ENCODE measurements around the gene CYBC1. TPM values are rescaled to one million over a fixed set of nuclear protein-coding genes. Genes with fewer than 3 reads are reported as not detected.
"Not testable (repeated sequence)": the region's sequence is repeated elsewhere in the genome, so short reads cannot be mapped to it uniquely, and the experiment has no call there.

The CYBC1 gene
- polyA plus RNA-seq, 1 donor (not counting 4 experiments of a cell fraction or from before 2014, with no cell fraction given), result 30.2 TPM

GRCh38 chr17:82457929-82458178, 7.3 kb upstream of the CYBC1 start:
- dilution Hi-C loops (cut with MboI; ENCODE audit: extremely low pct_ligation_motif_present, low sequenced_read_pairs), result no loop called here
- H3K4me2 ChIP-seq (ENCODE audit: control insufficient read depth, extremely low read depth, insufficient read depth, low read depth, low read length), result peak overlapping the region; percentile 68
- no peaks in the 10 kb centered on the region for H3K9me3 ChIP-seq (ENCODE audit: control insufficient read depth, low read depth, low read length)
- H3K79me2 ChIP-seq (ENCODE audit: control insufficient read depth, insufficient read depth, low read length), result peaks cover 6% of the 10 kb centered on the region
- H3K4me3 ChIP-seq (ENCODE audit: control insufficient read depth in 2 of 3, extremely low read depth in 1 of 3, insufficient read depth in 2 of 3, low read depth in 1 of 3, low read length in 3 of 3), result peak overlapping the region; percentile 68 to 81 (median 70)
- DNase-seq (ENCODE audit: low read depth, low spot score) (no peak), FAIRE-seq (peak; percentile 48)
- TF ChIP-seq CTCF (optimal IDR thresholded peaks at IDR 0.05 in 1 of 3, IDR thresholded peaks at IDR 0.05 in 1 of 3, conservative IDR thresholded peaks at IDR 0.05 in 1 of 3; ENCODE audit: extremely low read depth in 1 of 3, insufficient read depth in 2 of 3, low read length in 3 of 3) (no peak), EZH2 (IDR thresholded peaks at IDR 0.05; ENCODE audit: low read length) (no peak)
- H3K9ac ChIP-seq (ENCODE audit: control insufficient read depth, extremely low read depth, insufficient read depth, low read length), result peak overlapping the region; percentile 91
- H3K9me1 ChIP-seq (ENCODE audit: control insufficient read depth, extremely low read depth, insufficient read depth, low read length), result no peaks in the 10 kb centered on the region
- peak overlapping the region; percentile 90 for H3K27ac ChIP-seq (ENCODE audit: control insufficient read depth, insufficient read depth, low read length)
- H3K4me1 ChIP-seq (ENCODE audit: control insufficient read depth, extremely low read depth, insufficient read depth, low read length), result peaks cover 15% of the 10 kb centered on the region
- no peaks in the 10 kb centered on the region for H3K27me3 ChIP-seq (ENCODE audit: control insufficient read depth, extremely low read depth, insufficient read depth, low read length)
- no peak overlapping the region for H2AFZ ChIP-seq (ENCODE audit: control insufficient read depth, low read length)
- H4K20me1 ChIP-seq (ENCODE audit: control insufficient read depth, extremely low read depth, insufficient read depth, low read length), result no peaks in the 10 kb centered on the region
- H3K36me3 ChIP-seq (ENCODE audit: control insufficient read depth in 2 of 2, extremely low read depth in 1 of 2, insufficient read depth in 2 of 2, low read length in 2 of 2), result peaks cover 3% of the 10 kb centered on the region in 2 experiments

GRCh38 chr17:82457073-82457928, 6.7 kb upstream of the CYBC1 start:
- DNase-seq (ENCODE audit: low read depth, low spot score), result no peak
- H3K4me1 ChIP-seq (ENCODE audit: control insufficient read depth, extremely low read depth, insufficient read depth, low read length), result peaks cover 15% of the 10 kb centered on the region
- H4K20me1 ChIP-seq (ENCODE audit: control insufficient read depth, extremely low read depth, insufficient read depth, low read length), result no peaks in the 10 kb centered on the region
- H3K27ac ChIP-seq (ENCODE audit: control insufficient read depth, insufficient read depth, low read length), result peak overlapping the region; percentile 90
- dilution Hi-C loops (cut with MboI; ENCODE audit: extremely low pct_ligation_motif_present, low sequenced_read_pairs), result no loop called here
- peak overlapping the region; percentile 68 for H3K4me2 ChIP-seq (ENCODE audit: control insufficient read depth, extremely low read depth, insufficient read depth, low read depth, low read length)
- H3K27me3 ChIP-seq (ENCODE audit: control insufficient read depth, extremely low read depth, insufficient read depth, low read length), result no peaks in the 10 kb centered on the region
- no peaks in the 10 kb centered on the region for H3K9me3 ChIP-seq (ENCODE audit: control insufficient read depth, low read depth, low read length)
- FAIRE-seq, result no peak
- peak overlapping the region; percentile 20 to 81 (median 70) for H3K4me3 ChIP-seq (ENCODE audit: control insufficient read depth in 2 of 3, extremely low read depth in 1 of 3, insufficient read depth in 2 of 3, low read depth in 1 of 3, low read length in 3 of 3)
- peaks cover 6% of the 10 kb centered on the region for H3K79me2 ChIP-seq (ENCODE audit: control insufficient read depth, insufficient read depth, low read length)
- TF ChIP-seq EZH2 (IDR thresholded peaks at IDR 0.05; ENCODE audit: low read length) (no peak), CTCF (optimal IDR thresholded peaks at IDR 0.05 in 1 of 3, IDR thresholded peaks at IDR 0.05 in 1 of 3, conservative IDR thresholded peaks at IDR 0.05 in 1 of 3; ENCODE audit: extremely low read depth in 1 of 3, insufficient read depth in 2 of 3, low read length in 3 of 3) (no peak)
- no peak overlapping the region for H2AFZ ChIP-seq (ENCODE audit: control insufficient read depth, low read length)
- peaks cover 1 to 3% of the 10 kb centered on the region in 2 experiments for H3K36me3 ChIP-seq (ENCODE audit: control insufficient read depth in 2 of 2, extremely low read depth in 1 of 2, insufficient read depth in 2 of 2, low read length in 2 of 2)
- H3K9ac ChIP-seq (ENCODE audit: control insufficient read depth, extremely low read depth, insufficient read depth, low read length), result peak overlapping the region; percentile 91
- no peaks in the 10 kb centered on the region for H3K9me1 ChIP-seq (ENCODE audit: control insufficient read depth, extremely low read depth, insufficient read depth, low read length)

- Histone ChIP-seq H3K4me1 (ENCODE audit: control insufficient read depth, extremely low read depth, insufficient read depth, low read length) (peaks cover 24% of the 10 kb centered on the region), H3K79me2 (ENCODE audit: control insufficient read depth, insufficient read depth, low read length) (peaks cover 12% of the 10 kb centered on the region)
- DNase-seq (ENCODE audit: low read depth, low spot score); dilution Hi-C loops (cut with MboI; ENCODE audit: extremely low pct_ligation_motif_present, low sequenced_read_pairs); FAIRE-seq; H3K4me3 ChIP-seq (ENCODE audit: control insufficient read depth in 2 of 3, extremely low read depth in 1 of 3, insufficient read depth in 2 of 3, low read depth in 1 of 3, low read length in 3 of 3); H3K27ac ChIP-seq (ENCODE audit: control insufficient read depth, insufficient read depth, low read length); H3K9ac ChIP-seq (ENCODE audit: control insufficient read depth, extremely low read depth, insufficient read depth, low read length); H3K36me3 ChIP-seq (ENCODE audit: control insufficient read depth in 2 of 2, extremely low read depth in 1 of 2, insufficient read depth in 2 of 2, low read length in 2 of 2); H3K9me3 ChIP-seq (ENCODE audit: control insufficient read depth, low read depth, low read length); H3K9me1 ChIP-seq (ENCODE audit: control insufficient read depth, extremely low read depth, insufficient read depth, low read length); H2AFZ ChIP-seq (ENCODE audit: control insufficient read depth, low read length); H4K20me1 ChIP-seq (ENCODE audit: control insufficient read depth, extremely low read depth, insufficient read depth, low read length); H3K27me3 ChIP-seq (ENCODE audit: control insufficient read depth, extremely low read depth, insufficient read depth, low read length); H3K4me2 ChIP-seq (ENCODE audit: control insufficient read depth, extremely low read depth, insufficient read depth, low read depth, low read length): not testable (repeated sequence)
Observed at GRCh38 chr17:82453706-82454105, 3.2 kb upstream of the CYBC1 start.

GRCh38 chr17:82453151-82453550, 2.6 kb upstream of the CYBC1 start:
- DNase-seq (ENCODE audit: low read depth, low spot score); H3K4me2 ChIP-seq (ENCODE audit: control insufficient read depth, extremely low read depth, insufficient read depth, low read depth, low read length); H3K36me3 ChIP-seq (ENCODE audit: control insufficient read depth in 2 of 2, extremely low read depth in 1 of 2, insufficient read depth in 2 of 2, low read length in 2 of 2); H3K27me3 ChIP-seq (ENCODE audit: control insufficient read depth, extremely low read depth, insufficient read depth, low read length); FAIRE-seq; H3K27ac ChIP-seq (ENCODE audit: control insufficient read depth, insufficient read depth, low read length); H3K9me1 ChIP-seq (ENCODE audit: control insufficient read depth, extremely low read depth, insufficient read depth, low read length); H4K20me1 ChIP-seq (ENCODE audit: control insufficient read depth, extremely low read depth, insufficient read depth, low read length); H3K9me3 ChIP-seq (ENCODE audit: control insufficient read depth, low read depth, low read length); dilution Hi-C loops (cut with MboI; ENCODE audit: extremely low pct_ligation_motif_present, low sequenced_read_pairs); H3K9ac ChIP-seq (ENCODE audit: control insufficient read depth, extremely low read depth, insufficient read depth, low read length); H3K4me3 ChIP-seq (ENCODE audit: control insufficient read depth in 2 of 3, extremely low read depth in 1 of 3, insufficient read depth in 2 of 3, low read depth in 1 of 3, low read length in 3 of 3); H2AFZ ChIP-seq (ENCODE audit: control insufficient read depth, low read length): not testable (repeated sequence)
- peaks cover 24% of the 10 kb centered on the region for H3K4me1 ChIP-seq (ENCODE audit: control insufficient read depth, extremely low read depth, insufficient read depth, low read length)
- peaks cover 12% of the 10 kb centered on the region for H3K79me2 ChIP-seq (ENCODE audit: control insufficient read depth, insufficient read depth, low read length)

Data from keratinocyte (primary cell).